GM13976 (cell line): ENCODE data around the gene NFX1.

Experiments used
- DNase-seq: peaks from one replicate; pipeline ENCODE4 v3.0.0; 2012; ENCODE audit warnings: low spot score
- in situ Hi-C: fragments of 300-500 bp; cut with MboI; formaldehyde crosslinking; loops from one replicate; pipeline ENCODE4 v1.12.0; 2022; ENCODE audit warnings: low sequenced_read_pairs, mixed read lengths, inconsistent platforms; ENCODE audit not compliant: unreplicated experiment
- TF ChIP-seq, protein P1 (sequence below): IDR thresholded peaks from 2 replicates; pipeline ENCODE4 v1.5.1; 2012; ENCODE audit warnings: borderline replicate concordance, mild to moderate bottlenecking; ENCODE audit not compliant: insufficient read depth; ENCODE audit errors: extremely low read depth, missing control alignments, control extremely low read depth

NFX1 gene

DNA sequence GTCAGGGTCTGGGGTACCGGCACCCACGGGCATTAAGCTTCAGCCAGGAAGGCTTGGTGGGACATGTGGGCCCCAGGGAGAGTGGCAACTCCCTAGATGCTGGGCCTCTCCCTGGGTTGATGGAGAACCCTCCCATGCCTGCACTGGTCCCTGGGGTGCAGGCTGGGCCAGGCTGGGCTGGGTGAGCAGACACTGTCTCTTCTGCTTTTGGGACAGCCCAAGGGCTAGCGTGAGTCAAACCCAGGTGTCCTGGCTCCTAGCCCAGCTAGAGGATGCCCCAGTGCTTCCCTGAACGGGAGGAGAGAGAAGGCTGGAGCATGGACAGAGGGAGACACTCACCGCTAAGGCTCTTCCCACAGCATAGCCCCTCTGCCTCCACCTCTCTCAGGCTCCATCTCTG, 117.8 kb downstream of the NFX1 start:
- TF ChIP-seq, protein P1, sequence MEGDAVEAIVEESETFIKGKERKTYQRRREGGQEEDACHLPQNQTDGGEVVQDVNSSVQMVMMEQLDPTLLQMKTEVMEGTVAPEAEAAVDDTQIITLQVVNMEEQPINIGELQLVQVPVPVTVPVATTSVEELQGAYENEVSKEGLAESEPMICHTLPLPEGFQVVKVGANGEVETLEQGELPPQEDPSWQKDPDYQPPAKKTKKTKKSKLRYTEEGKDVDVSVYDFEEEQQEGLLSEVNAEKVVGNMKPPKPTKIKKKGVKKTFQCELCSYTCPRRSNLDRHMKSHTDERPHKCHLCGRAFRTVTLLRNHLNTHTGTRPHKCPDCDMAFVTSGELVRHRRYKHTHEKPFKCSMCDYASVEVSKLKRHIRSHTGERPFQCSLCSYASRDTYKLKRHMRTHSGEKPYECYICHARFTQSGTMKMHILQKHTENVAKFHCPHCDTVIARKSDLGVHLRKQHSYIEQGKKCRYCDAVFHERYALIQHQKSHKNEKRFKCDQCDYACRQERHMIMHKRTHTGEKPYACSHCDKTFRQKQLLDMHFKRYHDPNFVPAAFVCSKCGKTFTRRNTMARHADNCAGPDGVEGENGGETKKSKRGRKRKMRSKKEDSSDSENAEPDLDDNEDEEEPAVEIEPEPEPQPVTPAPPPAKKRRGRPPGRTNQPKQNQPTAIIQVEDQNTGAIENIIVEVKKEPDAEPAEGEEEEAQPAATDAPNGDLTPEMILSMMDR = no peak
- in situ Hi-C loops = no loop called here
- DNase-seq = no peak

DNA sequence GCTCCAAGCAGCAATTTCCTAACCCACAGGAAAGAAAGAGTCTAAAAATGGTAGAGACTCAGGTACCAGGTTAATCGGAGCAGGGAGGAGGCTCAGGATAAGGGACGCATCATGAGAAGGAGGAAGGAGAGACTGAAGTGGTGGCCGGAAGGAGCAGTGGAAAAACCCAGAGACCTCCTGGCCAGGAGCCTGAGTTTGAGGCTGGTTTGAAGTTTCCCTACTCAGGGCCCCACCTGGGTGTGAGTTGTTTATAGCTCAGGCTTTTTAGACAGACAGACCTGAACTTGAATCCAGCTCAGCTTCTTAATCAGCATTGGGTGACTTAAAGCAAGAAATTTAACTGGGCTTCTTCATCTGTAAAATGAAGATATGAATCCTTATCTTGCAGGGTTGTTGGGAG, 124.0 kb downstream of the NFX1 start:
- TF ChIP-seq, protein P1 = no peak
- DNase-seq = peak; percentile 49
- in situ Hi-C loops = no loop called here

DNA sequence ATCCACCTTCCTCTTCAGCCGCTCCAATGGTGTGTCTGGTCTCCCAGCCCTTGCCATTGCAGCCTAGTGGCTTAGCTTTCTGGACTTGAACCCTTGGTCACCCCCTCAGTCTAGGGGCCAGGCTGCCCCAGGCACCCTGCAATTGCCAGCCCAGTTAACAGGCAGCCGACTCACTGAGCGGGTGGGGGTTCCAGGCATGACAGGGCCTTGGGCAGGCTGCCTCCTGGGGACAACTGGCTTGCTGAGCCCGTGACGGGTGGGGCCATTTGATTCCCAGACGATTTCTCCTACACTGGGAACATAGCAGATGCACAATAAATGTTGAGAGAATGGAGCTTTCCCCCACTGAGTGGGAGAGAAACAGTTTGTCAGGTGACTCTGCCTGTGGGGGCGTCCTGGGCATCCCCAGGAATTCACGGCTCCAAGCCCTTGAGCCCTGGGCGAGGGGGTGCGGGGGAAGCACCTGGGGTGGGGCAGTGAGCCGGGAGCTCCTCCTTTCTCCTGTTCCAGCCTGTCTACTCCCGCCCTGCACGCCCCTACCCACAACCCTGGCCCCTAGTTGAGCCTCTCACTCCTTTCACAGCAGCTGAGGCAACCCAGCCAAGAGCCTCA, 124.7 kb downstream of the NFX1 start:
- in situ Hi-C loops = no loop called here
- TF ChIP-seq, protein P1 = no peak
- no peak for DNase-seq

DNA sequence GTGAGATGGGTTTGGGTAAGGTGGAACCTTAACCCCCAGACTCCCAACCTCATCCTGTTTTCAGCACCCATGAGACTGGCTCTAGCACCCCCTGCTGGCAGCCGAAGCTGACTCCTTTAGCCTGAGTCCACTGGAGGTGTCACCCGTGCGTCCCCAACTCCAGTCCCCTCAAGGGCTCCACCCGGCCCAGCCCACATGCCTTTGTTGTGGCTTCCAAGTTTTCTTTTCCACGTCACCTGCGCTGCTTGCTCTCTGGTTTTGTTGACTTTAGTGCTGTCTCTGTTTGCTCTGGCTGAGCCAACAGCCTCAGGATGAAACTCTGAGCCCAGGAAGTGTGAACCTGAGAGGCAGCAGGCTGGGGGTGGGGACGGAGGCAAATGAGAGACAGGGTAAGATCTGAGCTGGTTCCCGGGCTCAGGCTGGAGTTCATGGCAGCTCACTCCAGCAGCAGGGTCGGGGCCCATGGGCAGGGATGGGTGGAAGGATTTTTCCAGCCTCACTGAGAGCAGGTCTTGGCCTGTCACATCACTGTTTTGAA, 125.3 kb downstream of the NFX1 start:
- DNase-seq = peak; percentile 85
- in situ Hi-C loops = no loop called here

DNA sequence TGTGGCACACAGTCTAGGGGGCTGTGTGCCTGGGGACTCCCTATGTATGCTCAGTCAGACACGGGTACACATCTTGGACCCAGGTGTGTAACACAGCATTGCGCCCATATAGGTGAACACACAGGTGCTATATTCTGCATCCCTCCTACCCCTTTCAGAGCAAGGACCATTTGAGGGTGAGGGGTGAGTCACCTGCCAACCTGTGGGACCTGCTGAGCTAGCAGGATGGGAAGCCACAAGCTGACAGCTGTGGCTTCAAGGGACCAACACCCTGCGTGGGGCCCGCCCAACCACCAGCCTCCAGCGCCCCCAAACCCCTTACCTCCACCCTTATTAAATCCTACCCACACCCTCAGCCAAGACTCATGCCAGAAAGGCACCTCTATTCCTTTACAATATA, 126.7 kb downstream of the NFX1 start:
- TF ChIP-seq, protein P1 = no peak
- no peak for DNase-seq
- in situ Hi-C loops = no loop called here

More for the DNA sequence above, 125.3 kb downstream of the NFX1 start:
- TF ChIP-seq, protein P1 = peak; percentile 77

DNA sequence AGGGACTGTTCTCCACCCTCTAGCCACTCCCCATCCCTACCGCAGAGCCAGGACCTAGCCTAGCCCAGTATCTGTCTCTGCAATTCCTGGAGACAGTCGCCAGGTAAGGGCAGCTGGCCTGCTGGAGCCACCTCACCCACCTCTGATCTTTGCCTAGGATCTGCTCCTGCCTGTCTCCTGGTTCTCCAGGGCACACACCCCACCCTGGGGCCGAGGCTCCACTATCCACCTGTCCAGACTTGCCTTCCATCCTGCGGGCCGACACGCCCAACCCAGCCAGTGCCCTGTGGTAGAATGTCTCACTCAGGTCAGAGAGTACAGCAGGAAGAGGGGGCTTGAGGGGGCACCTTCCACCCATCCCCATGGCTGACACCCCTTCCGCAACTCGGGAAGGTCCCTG, 127.8 kb downstream of the NFX1 start:
- TF ChIP-seq, protein P1 = no peak
- no peak for DNase-seq
- in situ Hi-C loops = no loop called here
